ENCODE data around the gene GLB1L. TPM values are rescaled to one million over a fixed set of nuclear protein-coding genes. Genes with fewer than 3 reads are reported as not detected.

GLB1L gene
- total RNA-seq, 1 donor from 2014 or later, result 11.8 TPM

- Mint-ChIP-seq H3K36me3 (ENCODE audit: insufficient read depth) (peaks cover 14% of the 10 kb centered on the region), H3K4me3 (ENCODE audit: low read depth) (no peak overlapping the region), H3K27me3 (no peaks in the 10 kb centered on the region), H3K27ac (peak overlapping the region; percentile 81), H3K9me3 (ENCODE audit: low read depth) (no peaks in the 10 kb centered on the region), H3K4me1 (ENCODE audit: low read depth) (peaks cover 13% of the 10 kb centered on the region)
- TF ChIP-seq, protein P1, sequence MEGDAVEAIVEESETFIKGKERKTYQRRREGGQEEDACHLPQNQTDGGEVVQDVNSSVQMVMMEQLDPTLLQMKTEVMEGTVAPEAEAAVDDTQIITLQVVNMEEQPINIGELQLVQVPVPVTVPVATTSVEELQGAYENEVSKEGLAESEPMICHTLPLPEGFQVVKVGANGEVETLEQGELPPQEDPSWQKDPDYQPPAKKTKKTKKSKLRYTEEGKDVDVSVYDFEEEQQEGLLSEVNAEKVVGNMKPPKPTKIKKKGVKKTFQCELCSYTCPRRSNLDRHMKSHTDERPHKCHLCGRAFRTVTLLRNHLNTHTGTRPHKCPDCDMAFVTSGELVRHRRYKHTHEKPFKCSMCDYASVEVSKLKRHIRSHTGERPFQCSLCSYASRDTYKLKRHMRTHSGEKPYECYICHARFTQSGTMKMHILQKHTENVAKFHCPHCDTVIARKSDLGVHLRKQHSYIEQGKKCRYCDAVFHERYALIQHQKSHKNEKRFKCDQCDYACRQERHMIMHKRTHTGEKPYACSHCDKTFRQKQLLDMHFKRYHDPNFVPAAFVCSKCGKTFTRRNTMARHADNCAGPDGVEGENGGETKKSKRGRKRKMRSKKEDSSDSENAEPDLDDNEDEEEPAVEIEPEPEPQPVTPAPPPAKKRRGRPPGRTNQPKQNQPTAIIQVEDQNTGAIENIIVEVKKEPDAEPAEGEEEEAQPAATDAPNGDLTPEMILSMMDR (IDR thresholded peaks at IDR 0.05; ENCODE audit: unreplicated experiment), result no peak
- DNase-seq (ENCODE audit: low spot score, unreplicated experiment), result no peak
Observed at GRCh38 chr2:219216535-219216915, 28.7 kb downstream of the GLB1L start.

DNA sequence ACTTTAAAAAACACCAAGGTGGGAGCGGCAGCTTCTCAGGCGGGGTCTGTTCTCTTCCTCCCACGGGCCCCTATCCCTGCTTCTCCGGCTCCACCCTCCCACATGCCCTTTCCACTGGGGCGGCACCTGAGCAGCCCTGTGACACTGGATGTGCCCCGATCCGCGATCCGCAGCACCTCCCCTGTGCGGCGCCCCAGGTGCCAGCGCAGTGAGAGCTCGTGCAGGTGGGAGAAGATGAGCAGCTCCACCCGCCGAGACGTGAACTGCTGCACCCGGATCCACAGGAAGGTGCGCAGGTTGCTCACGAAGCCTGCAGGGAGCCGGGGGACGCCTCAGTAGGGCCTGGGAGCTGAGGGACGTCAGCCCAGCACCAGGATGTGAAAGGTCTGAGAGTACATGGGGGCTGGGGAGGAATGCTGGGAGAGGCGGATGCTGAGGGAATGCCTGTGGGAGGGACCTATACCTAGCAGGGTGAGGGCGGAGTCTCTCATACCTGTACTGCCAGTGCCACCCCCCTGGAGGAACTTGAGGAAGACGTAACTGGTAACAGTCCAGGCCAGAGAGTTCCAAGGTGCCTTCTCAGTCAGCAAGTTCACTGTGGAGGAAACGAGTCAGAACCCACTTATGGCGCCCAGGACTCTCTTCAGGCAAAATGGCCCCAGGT lies 29.2 kb downstream of the GLB1L start:
- no peaks in the 10 kb centered on the region for H3K9me3 Mint-ChIP-seq (ENCODE audit: low read depth)
- peaks cover 13% of the 10 kb centered on the region for H3K36me3 Mint-ChIP-seq (ENCODE audit: insufficient read depth)
- H3K4me1 Mint-ChIP-seq (ENCODE audit: low read depth), result peaks cover 13% of the 10 kb centered on the region
- DNase-seq (ENCODE audit: low spot score, unreplicated experiment), result no peak
- TF ChIP-seq, protein P1 (IDR thresholded peaks at IDR 0.05; ENCODE audit: unreplicated experiment), result no peak
- H3K27ac Mint-ChIP-seq, result no peak overlapping the region
- H3K27me3 Mint-ChIP-seq, result no peaks in the 10 kb centered on the region
- no peak overlapping the region for H3K4me3 Mint-ChIP-seq (ENCODE audit: low read depth)

DNA sequence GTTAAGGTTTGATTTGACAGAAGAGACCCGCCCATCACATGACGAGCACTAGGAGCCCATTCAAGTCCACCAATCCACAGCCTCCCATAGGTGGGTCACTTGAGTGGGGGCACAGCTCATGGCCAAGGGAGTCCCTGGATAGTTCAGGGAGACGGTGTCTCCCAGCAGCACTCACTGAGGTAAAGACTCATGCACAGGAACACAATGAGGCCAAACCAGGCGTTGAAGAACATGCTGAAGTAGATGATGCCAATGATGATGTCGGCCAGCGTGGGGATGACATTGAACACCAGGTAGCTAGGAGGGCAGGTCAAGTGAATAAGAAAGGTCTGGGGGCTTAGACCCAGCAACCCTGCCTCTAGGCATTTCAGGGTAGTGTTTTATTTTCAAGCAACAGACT lies 30.5 kb downstream of the GLB1L start:
- no peaks in the 10 kb centered on the region for H3K9me3 Mint-ChIP-seq (ENCODE audit: low read depth)
- H3K4me1 Mint-ChIP-seq (ENCODE audit: low read depth), result peaks cover 13% of the 10 kb centered on the region
- no peak for DNase-seq (ENCODE audit: low spot score, unreplicated experiment)
- H3K4me3 Mint-ChIP-seq (ENCODE audit: low read depth), result no peak overlapping the region
- no peak overlapping the region for H3K27ac Mint-ChIP-seq
- no peaks in the 10 kb centered on the region for H3K27me3 Mint-ChIP-seq
- TF ChIP-seq, protein P1 (IDR thresholded peaks at IDR 0.05; ENCODE audit: unreplicated experiment), result no peak
- peaks cover 13% of the 10 kb centered on the region for H3K36me3 Mint-ChIP-seq (ENCODE audit: insufficient read depth)

DNA sequence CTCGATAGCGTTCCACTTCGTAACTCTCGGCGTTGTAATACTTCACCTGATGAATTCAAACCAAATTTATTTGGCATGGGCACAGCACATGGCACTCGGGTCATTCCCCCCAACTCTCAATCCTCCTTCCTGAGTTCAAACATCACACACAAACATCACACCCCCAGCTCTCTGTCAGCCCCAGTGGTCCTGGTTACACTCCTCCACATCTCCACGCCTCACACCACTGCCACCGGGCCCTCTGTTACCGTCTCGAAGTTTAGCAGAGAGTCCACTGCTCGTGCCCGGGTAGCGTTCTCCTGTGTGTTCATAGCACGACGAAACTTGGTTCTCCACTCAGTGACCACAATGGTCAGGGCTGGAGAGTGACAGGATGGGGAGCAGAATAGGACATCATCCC lies 31.1 kb downstream of the GLB1L start:
- DNase-seq (ENCODE audit: low spot score, unreplicated experiment), result no peak
- H3K9me3 Mint-ChIP-seq (ENCODE audit: low read depth), result no peaks in the 10 kb centered on the region
- no peak overlapping the region for H3K4me3 Mint-ChIP-seq (ENCODE audit: low read depth)
- TF ChIP-seq, protein P1 (IDR thresholded peaks at IDR 0.05; ENCODE audit: unreplicated experiment), result no peak
- peaks cover 11% of the 10 kb centered on the region for H3K4me1 Mint-ChIP-seq (ENCODE audit: low read depth)
- peaks cover 14% of the 10 kb centered on the region for H3K36me3 Mint-ChIP-seq (ENCODE audit: insufficient read depth)
- H3K27ac Mint-ChIP-seq, result no peak overlapping the region
- H3K27me3 Mint-ChIP-seq, result no peaks in the 10 kb centered on the region

DNA sequence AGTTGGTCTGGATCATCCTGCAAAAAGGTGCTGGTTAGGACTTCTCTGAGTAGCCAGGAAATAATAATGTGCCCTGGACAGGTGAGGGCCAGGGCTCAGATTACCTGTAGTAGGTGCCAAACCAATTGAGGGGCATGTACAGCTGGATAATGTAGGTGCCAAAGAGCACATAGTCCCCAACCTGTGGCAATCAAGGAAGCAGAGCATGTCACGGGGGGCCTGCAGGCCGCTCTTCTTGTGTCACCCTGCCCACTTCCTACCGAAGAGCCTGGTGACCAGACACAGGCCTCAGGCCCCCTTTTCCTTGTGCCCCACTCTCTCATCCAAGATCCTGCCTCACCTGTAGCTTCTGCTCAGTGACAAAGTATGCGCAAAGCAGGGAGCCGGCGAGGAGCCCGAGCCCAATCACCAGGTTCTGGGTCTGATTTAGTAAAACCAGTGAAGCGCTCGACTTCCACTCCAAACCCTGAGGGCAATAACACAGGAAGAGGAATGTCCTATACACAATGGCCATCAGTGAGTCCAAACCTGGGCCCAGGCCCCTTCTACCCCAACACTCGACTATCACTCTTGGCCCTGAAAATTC lies 31.7 kb downstream of the GLB1L start:
- peaks cover 16% of the 10 kb centered on the region for H3K36me3 Mint-ChIP-seq (ENCODE audit: insufficient read depth)
- peaks cover 8% of the 10 kb centered on the region for H3K4me1 Mint-ChIP-seq (ENCODE audit: low read depth)
- no peak overlapping the region for H3K27ac Mint-ChIP-seq
- H3K9me3 Mint-ChIP-seq (ENCODE audit: low read depth), result no peaks in the 10 kb centered on the region
- no peaks in the 10 kb centered on the region for H3K27me3 Mint-ChIP-seq
- TF ChIP-seq, protein P1 (IDR thresholded peaks at IDR 0.05; ENCODE audit: unreplicated experiment), result no peak
- H3K4me3 Mint-ChIP-seq (ENCODE audit: low read depth), result no peak overlapping the region
- no peak for DNase-seq (ENCODE audit: low spot score, unreplicated experiment)

All from progenitor cell of endocrine pancreas (in vitro differentiated cells).